ENCODE measurements around the gene PLVAP.

Gene PLVAP

GRCh38 chr19:17305216-17305516 is 72.0 kb downstream of the PLVAP start:
- H3K27ac ChIP-seq (ENCODE audit: low read length), result peak overlapping the region; percentile 90
- H3K36me3 ChIP-seq (ENCODE audit: control insufficient read depth in 2 of 2, insufficient read depth in 2 of 2, low read length in 2 of 2), result peaks cover 0 to 3% of the 10 kb centered on the region in 2 donors
- H3K27me3 ChIP-seq (ENCODE audit: control insufficient read depth in 1 of 2, insufficient read depth in 2 of 2, low read length in 2 of 2), result no peaks in the 10 kb centered on the region
- peaks cover 57% of the 10 kb centered on the region for H3K4me1 ChIP-seq (ENCODE audit: control insufficient read depth, insufficient read depth, low read length)
- H3K4me3 ChIP-seq (ENCODE audit: low read length in 2 of 2), result peak overlapping the region; percentile 86 to 91
- H3K9ac ChIP-seq (ENCODE audit: low read length in 2 of 2), result peak overlapping the region; percentile 44 to 47
- no peaks in the 10 kb centered on the region for H3K9me3 ChIP-seq (ENCODE audit: control insufficient read depth in 2 of 2, low read length in 2 of 2)

- H3K9ac ChIP-seq (ENCODE audit: low read length in 2 of 2), result peak overlapping the region; percentile 44 to 73
- peaks cover 51% of the 10 kb centered on the region for H3K4me1 ChIP-seq (ENCODE audit: control insufficient read depth, insufficient read depth, low read length)
- H3K4me3 ChIP-seq (ENCODE audit: low read length in 2 of 2), result peak overlapping the region; percentile 23 to 91
- no peaks in the 10 kb centered on the region for H3K9me3 ChIP-seq (ENCODE audit: control insufficient read depth in 2 of 2, low read length in 2 of 2)
- no peaks in the 10 kb centered on the region for H3K27me3 ChIP-seq (ENCODE audit: control insufficient read depth in 1 of 2, insufficient read depth in 2 of 2, low read length in 2 of 2)
- peaks cover 0 to 3% of the 10 kb centered on the region in 2 donors for H3K36me3 ChIP-seq (ENCODE audit: control insufficient read depth in 2 of 2, insufficient read depth in 2 of 2, low read length in 2 of 2)
- peak overlapping the region; percentile 90 for H3K27ac ChIP-seq (ENCODE audit: low read length)
These were observed 72.5 kb downstream of the PLVAP start for GRCh38 chr19:17304386-17305215.

- Histone ChIP-seq H3K9me3 (ENCODE audit: control insufficient read depth in 2 of 2, low read length in 2 of 2) (no peaks in the 10 kb centered on the region), H3K4me1 (ENCODE audit: control insufficient read depth, insufficient read depth, low read length) (peaks cover 48% of the 10 kb centered on the region), H3K36me3 (ENCODE audit: control insufficient read depth in 2 of 2, insufficient read depth in 2 of 2, low read length in 2 of 2) (peaks cover 0 to 3% of the 10 kb centered on the region in 2 donors), H3K27me3 (ENCODE audit: control insufficient read depth in 1 of 2, insufficient read depth in 2 of 2, low read length in 2 of 2) (no peaks in the 10 kb centered on the region), H3K9ac (ENCODE audit: low read length in 2 of 2) (peak overlapping the region; percentile 44 to 73), H3K27ac (ENCODE audit: low read length) (peak overlapping the region; percentile 90), H3K4me3 (ENCODE audit: low read length in 2 of 2) (peak overlapping the region; percentile 23 to 82)
These were observed 73.2 kb downstream of the PLVAP start for GRCh38 chr19:17303940-17304267.

GRCh38 chr19:17303167-17303939 is 73.8 kb downstream of the PLVAP start, which contains the start of gene ABHD8:
TSS of gene ABHD8 (minus strand) at chr19:17303425. CDS start at chr19:17301616, 1,809 bp downstream.
- Histone ChIP-seq H3K36me3 (ENCODE audit: control insufficient read depth in 2 of 2, insufficient read depth in 2 of 2, low read length in 2 of 2) (peaks cover 1 to 5% of the 10 kb centered on the region in 2 donors), H3K27ac (ENCODE audit: low read length) (peak within 1 kb of the TSS; percentile 90), H3K27me3 (ENCODE audit: control insufficient read depth in 1 of 2, insufficient read depth in 2 of 2, low read length in 2 of 2) (no peaks in the 10 kb centered on the region), H3K4me1 (ENCODE audit: control insufficient read depth, insufficient read depth, low read length) (peaks cover 48% of the 10 kb centered on the region), H3K4me3 (ENCODE audit: low read length in 2 of 2) (peak within 1 kb of the TSS; percentile 75 to 82), H3K9ac (ENCODE audit: low read length in 2 of 2) (peak within 1 kb of the TSS; percentile 73 to 81), H3K9me3 (ENCODE audit: control insufficient read depth in 2 of 2, low read length in 2 of 2) (no peaks in the 10 kb centered on the region)

- Histone ChIP-seq H3K36me3 (ENCODE audit: control insufficient read depth in 2 of 2, insufficient read depth in 2 of 2, low read length in 2 of 2) (peaks cover 3 to 9% of the 10 kb centered on the region in 2 donors), H3K27me3 (ENCODE audit: control insufficient read depth in 1 of 2, insufficient read depth in 2 of 2, low read length in 2 of 2) (no peaks in the 10 kb centered on the region), H3K9me3 (ENCODE audit: control insufficient read depth in 2 of 2, low read length in 2 of 2) (no peaks in the 10 kb centered on the region), H3K4me3 (ENCODE audit: low read length in 2 of 2) (peak overlapping the region; percentile 75 to 82), H3K27ac (ENCODE audit: low read length) (peak overlapping the region; percentile 90), H3K9ac (ENCODE audit: low read length in 2 of 2) (peak overlapping the region; percentile 68 to 81), H3K4me1 (ENCODE audit: control insufficient read depth, insufficient read depth, low read length) (peaks cover 46% of the 10 kb centered on the region)
These were observed 74.6 kb downstream of the PLVAP start for GRCh38 chr19:17302391-17303166.
